ENCODE data around the gene ATG101.
"Not testable (repeated sequence)": the region's sequence is repeated elsewhere in the genome, so short reads cannot be mapped to it uniquely, and the experiment has no call there.

GRCh38 chr12:52116222-52117125 lies 46.7 kb downstream of the ATG101 start:
- not testable (repeated sequence) for TF ChIP-seq POLR2A, CTCF (IDR thresholded peaks at IDR 0.05)
